HCT116 (cell line): ENCODE data around the gene CLCN1.

Experiments
- CEBPB ChIP-seq: IDR thresholded peaks from 2 replicates; pipeline ENCODE4 v1.6.1; 2012; ENCODE audit warnings: low read depth
- EZH2 ChIP-seq: fragments of 200-600 bp; sonication (generic); IDR thresholded peaks from 2 replicates; pipeline ENCODE4 v1.6.1; 2017; ENCODE audit warnings: antibody characterized with exemption, mixed run types
- POLR2A ChIP-seq: IDR thresholded peaks from 2 replicates; pipeline ENCODE4 v1.7.0; 2011; ENCODE audit warnings: borderline replicate concordance; ENCODE audit not compliant: insufficient read depth, insufficient read length; ENCODE audit errors: extremely low read depth
- POLR2AphosphoS5 ChIP-seq: IDR thresholded peaks from 2 replicates; pipeline ENCODE4 v1.6.1; 2011; ENCODE audit warnings: mild to moderate bottlenecking, low read depth, low read length, moderate library complexity
- SIN3A ChIP-seq: IDR thresholded peaks from 2 replicates; pipeline ENCODE4 v1.6.1; 2012; ENCODE audit warnings: low read depth
- TCF7L2 ChIP-seq: IDR thresholded peaks from 2 replicates; pipeline ENCODE4 v1.7.0; 2011; ENCODE audit warnings: borderline replicate concordance, inconsistent platforms; ENCODE audit not compliant: insufficient read depth, insufficient read length; ENCODE audit errors: extremely low read depth
- YY1 ChIP-seq: IDR thresholded peaks from 2 replicates; pipeline ENCODE4 v1.6.1; 2011; ENCODE audit warnings: low read length, low read depth, moderate library complexity, mild to moderate bottlenecking; ENCODE audit not compliant: insufficient replicate concordance; ENCODE audit errors: extremely low read depth
- ZNF274 ChIP-seq: fragments of 200-500 bp; sonication (Bioruptor generic); IDR thresholded peaks from 2 replicates; pipeline ENCODE4 v1.6.1; 2014; ENCODE audit warnings: mild to moderate bottlenecking, low read depth, low read length, inconsistent platforms
- TF ChIP-seq, protein P1 (sequence below), 3 experiments: fragments of 200-600 bp in 1 of 3; sonication (generic) in 1 of 3; IDR thresholded peaks in 2 of 3; conservative IDR thresholded peaks in 1 of 3; 2 replicates each; pipeline ENCODE4 v1.5.1; 2012 to 2017; ENCODE audit warnings: low read depth in 2 of 3, low read length in 2 of 3, antibody characterized with exemption in 1 of 3, borderline replicate concordance in 1 of 3, control low read depth in 1 of 3, mild to moderate bottlenecking in 1 of 3, mixed read lengths in 1 of 3, mixed run types in 1 of 3, moderate library complexity in 1 of 3; ENCODE audit not compliant: insufficient read depth in 1 of 3
- TF ChIP-seq, protein P2 (sequence below): IDR thresholded peaks from 2 replicates; pipeline ENCODE4 v1.6.1; 2012
- TF ChIP-seq, protein P3 (sequence below): IDR thresholded peaks from 2 replicates; pipeline ENCODE4 v1.6.1; 2012

DNA sequence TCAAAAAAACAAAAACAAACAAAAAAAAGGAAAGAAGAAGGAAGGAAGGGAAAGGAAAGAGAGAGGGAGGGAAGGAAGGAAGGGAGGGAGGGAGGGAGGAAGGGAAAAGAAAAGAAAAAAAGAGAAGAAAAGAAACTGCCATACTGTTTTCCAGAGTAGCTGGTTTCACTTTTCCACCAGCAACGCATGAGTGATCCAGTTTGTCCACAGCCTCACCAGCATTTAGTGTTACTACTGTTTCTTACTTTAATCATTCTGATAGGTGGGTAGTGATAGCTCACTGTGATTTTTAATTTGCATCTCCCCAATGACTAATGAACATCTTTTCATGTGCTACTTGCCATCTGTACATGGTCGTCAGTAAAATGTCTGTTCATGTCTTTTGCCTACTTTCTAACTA, 43.0 kb upstream of the CLCN1 start:
- TF ChIP-seq EZH2 (no peak), POLR2A (no peak), TCF7L2 (no peak), POLR2AphosphoS5 (no peak), SIN3A (no peak), CEBPB (no peak), YY1 (no peak), ZNF274 (no peak)
- TF ChIP-seq, protein P1, sequence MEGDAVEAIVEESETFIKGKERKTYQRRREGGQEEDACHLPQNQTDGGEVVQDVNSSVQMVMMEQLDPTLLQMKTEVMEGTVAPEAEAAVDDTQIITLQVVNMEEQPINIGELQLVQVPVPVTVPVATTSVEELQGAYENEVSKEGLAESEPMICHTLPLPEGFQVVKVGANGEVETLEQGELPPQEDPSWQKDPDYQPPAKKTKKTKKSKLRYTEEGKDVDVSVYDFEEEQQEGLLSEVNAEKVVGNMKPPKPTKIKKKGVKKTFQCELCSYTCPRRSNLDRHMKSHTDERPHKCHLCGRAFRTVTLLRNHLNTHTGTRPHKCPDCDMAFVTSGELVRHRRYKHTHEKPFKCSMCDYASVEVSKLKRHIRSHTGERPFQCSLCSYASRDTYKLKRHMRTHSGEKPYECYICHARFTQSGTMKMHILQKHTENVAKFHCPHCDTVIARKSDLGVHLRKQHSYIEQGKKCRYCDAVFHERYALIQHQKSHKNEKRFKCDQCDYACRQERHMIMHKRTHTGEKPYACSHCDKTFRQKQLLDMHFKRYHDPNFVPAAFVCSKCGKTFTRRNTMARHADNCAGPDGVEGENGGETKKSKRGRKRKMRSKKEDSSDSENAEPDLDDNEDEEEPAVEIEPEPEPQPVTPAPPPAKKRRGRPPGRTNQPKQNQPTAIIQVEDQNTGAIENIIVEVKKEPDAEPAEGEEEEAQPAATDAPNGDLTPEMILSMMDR (IDR thresholded peaks at IDR 0.05 in 2 of 3, conservative IDR thresholded peaks at IDR 0.05 in 1 of 3; ENCODE audit: borderline replicate concordance in 1 of 3, insufficient read depth in 1 of 3, low read depth in 2 of 3, low read length in 2 of 3), result no peak
- TF ChIP-seq, protein P2, sequence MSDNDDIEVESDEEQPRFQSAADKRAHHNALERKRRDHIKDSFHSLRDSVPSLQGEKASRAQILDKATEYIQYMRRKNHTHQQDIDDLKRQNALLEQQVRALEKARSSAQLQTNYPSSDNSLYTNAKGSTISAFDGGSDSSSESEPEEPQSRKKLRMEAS, result no peak
- TF ChIP-seq, protein P3, sequence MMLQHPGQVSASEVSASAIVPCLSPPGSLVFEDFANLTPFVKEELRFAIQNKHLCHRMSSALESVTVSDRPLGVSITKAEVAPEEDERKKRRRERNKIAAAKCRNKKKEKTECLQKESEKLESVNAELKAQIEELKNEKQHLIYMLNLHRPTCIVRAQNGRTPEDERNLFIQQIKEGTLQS, result no peak
